Subcutaneous adipose tissue (tissue), 4 donors: ENCODE results near the gene GAREM2. TPM values are rescaled to one million over a fixed set of nuclear protein-coding genes. Genes with fewer than 3 reads are reported as not detected.

Source experiments
- CTCF ChIP-seq: fragments of 450-650 bp; IDR thresholded peaks from one replicate; pipeline ENCODE4 v1.5.1; 2016; ENCODE audit warnings: low read depth, mild to moderate bottlenecking, control low read depth, antibody characterized with exemption, moderate library complexity
- total RNA-seq, 4 donors: library from RNA; depleted of rRNA; stranded (reverse); fragments of >200 nt; gene quantifications; one replicate each; pipeline ENCODE4 v1.1.0, GENCODE V29; 2016

GAREM2 gene
- total RNA-seq, 4 donors from 2014 or later: 0.75 to 1.4 (median 1.0) TPM

DNA sequence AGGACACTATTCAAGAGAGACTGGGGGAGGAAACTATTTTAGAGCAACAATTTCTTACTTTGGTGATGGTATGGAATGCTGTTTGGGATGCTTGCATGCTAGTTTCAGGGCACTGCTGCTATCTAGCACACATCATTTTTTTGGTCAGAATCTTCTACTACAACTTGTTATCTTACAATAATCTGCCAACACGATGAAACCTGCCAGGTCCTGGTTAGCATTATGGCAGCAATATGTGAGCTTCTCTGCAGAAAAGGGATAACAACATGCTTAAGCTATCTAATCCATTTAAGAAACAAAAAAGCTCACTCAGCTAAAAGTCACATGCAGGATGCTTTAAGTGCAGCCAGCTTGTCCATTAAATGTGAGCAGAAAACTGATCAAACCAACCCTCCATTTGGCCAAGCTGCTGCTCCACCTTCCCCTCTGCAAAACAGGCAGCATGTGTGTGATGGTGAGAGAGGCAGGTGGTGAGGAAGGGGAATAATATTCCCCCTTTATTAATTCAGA, 30.1 kb downstream of the GAREM2 start:
- no peak for TF ChIP-seq CTCF

DNA sequence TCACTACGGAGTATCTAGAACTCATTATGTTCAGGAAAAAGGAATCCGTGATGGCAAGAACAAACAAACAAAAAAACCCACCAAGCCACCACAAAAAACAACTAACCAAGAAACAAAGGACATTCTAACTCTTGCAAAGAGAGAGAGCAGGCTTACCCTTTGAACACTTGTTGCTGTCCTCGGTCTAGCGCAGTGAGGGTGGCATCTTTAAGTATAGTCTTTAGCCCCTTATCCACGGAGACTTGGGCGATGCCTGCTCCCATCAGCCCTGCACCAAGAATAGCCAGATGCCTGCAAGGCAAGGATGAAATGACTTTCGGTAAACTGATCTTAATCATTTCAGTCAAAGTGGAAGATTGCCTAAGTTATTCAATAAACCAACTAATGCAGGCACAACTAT, 31.0 kb downstream of the GAREM2 start:
- no peak for TF ChIP-seq CTCF

DNA sequence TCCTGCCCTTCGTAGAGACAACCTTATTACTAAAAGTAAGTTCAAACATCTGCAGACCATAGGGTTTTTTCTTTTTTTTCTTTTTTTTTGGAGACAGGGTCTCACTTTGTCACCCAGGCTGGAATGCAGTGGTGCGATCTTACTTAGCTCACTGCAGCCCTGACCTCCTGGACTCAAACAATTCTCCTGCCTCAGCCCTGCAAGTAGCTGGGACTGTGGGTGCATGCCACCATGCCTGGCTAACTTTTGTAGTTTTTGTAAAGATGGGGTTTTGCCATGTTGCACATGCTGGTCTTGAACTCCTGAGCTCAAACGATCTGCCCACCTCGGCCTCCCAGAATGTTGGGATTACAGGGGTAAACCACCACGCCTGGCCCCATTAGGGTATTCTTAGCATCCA, 39.1 kb downstream of the GAREM2 start:
- no peak for TF ChIP-seq CTCF

GRCh38 chr2:26214759-26215158, 41.9 kb downstream of the GAREM2 start:
- TF ChIP-seq CTCF: no peak

DNA sequence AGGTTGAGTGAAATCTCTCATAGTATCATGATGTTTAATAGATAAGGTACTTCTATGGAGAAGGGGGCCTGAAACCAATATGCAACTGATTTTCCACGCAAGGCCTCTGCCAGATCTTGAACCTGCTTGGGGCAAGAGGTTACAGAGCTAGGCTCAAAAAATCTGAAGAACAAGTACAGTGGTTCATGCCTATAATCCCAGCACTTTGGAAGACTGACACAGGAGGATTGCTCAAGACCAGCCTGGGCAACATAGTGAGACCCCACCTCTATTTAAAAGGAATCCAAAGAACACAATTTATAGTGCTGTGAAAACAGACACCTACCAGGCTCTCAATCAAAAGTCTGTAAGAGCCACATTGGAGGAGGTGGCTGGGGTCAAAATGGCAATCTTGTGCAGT, 42.9 kb downstream of the GAREM2 start:
- no peak for TF ChIP-seq CTCF

- no peak for TF ChIP-seq CTCF
Measured at GRCh38 chr2:26216587-26216986, 43.7 kb downstream of the GAREM2 start.

DNA sequence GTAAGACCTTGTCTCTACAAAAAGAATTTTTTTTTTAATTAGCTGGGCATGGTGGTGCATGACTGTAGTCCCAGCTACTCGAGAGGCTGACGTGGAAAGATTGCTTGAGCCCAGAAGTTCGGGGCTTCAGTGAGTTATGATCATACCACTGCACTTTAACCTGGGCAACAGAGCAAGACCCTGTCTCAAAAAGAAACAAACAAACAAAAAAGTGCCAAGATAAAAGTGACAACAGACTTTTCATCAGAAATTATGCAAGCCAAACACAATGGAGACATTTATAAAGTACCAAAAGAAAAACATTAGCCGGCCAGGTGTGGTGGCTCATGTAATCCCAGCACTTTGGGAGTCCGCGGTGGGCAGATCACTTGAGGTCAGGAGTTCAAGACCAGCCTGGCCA, 44.8 kb downstream of the GAREM2 start:
- TF ChIP-seq CTCF: no peak
